IMR-90 (cell line): Measurements from ENCODE around the gene SPTBN5. TPM values are rescaled to one million over a fixed set of nuclear protein-coding genes. Genes with fewer than 3 reads are reported as not detected.

Source experiments
- ATAC-seq: fragments of 200-7000 bp; cut with Tn5 transposase; 2 replicates; pipeline ENCODE4 v1.9.1; 2020; ENCODE audit warnings: low read depth, mild to moderate bottlenecking, moderate library complexity
- BruUV-seq: library from RNA; stranded (reverse); fragments of 400-500 nt; replicated peaks from 2 replicates; lab custom pipeline; 2021; lab: Mats Ljungman, UMichigan
- CTCF ChIA-PET: fragments of 300-600 bp; formaldehyde crosslinking; extraction: SDS; loops from one replicate; lab custom pipeline; 2021; ENCODE audit warnings: antibody characterized with exemption; lab: Yijun Ruan, JAX
- POLR2A ChIA-PET: fragments of 300-600 bp; sonication (Branson Sonifier 250); formaldehyde crosslinking; loops from one replicate; lab custom pipeline; 2022; ENCODE audit warnings: antibody characterized with exemption; ENCODE audit not compliant: unreplicated experiment; lab: Charles Lee
- DNase-seq: peaks from one replicate; pipeline ENCODE4 v3.0.0; 2013
- H2AFZ ChIP-seq: replicated peaks from 2 replicates; pipeline ENCODE3; 2013; ENCODE audit warnings: low read length, mild to moderate bottlenecking; ENCODE audit not compliant: poor library complexity
- H2AK5ac ChIP-seq: 2 replicates; pipeline ENCODE4 v1.6.1; 2013; ENCODE audit warnings: low read depth, low read length, inconsistent platforms
- H2AK9ac ChIP-seq: replicated peaks from 2 replicates; pipeline ENCODE3; 2013; ENCODE audit warnings: mild to moderate bottlenecking, low read depth, low read length, moderate library complexity; ENCODE audit not compliant: poor library complexity
- H2BK120ac ChIP-seq: 2 replicates; pipeline ENCODE4 v1.6.1; 2013; ENCODE audit warnings: low read depth, low read length, inconsistent platforms
- H2BK15ac ChIP-seq: 3 replicates; pipeline ENCODE4 v1.6.1; 2013; ENCODE audit warnings: low read depth, low read length, inconsistent platforms
- H2BK20ac ChIP-seq: 2 replicates; pipeline ENCODE4 v1.6.1; 2013; ENCODE audit warnings: low read depth, mild to moderate bottlenecking, inconsistent platforms, low read length, moderate library complexity
- H2BK5ac ChIP-seq: 2 replicates; pipeline ENCODE4 v1.6.1; 2013; ENCODE audit warnings: mild to moderate bottlenecking, low read depth, low read length, inconsistent platforms; ENCODE audit not compliant: poor library complexity, severe bottlenecking
- H3K14ac ChIP-seq: replicated peaks from 2 replicates; pipeline ENCODE4 v1.6.1; 2013; ENCODE audit warnings: low read depth, low read length, inconsistent platforms
- H3K18ac ChIP-seq: 2 replicates; pipeline ENCODE4 v1.6.1; 2013; ENCODE audit warnings: low read depth, low read length, control low read depth
- H3K23ac ChIP-seq: 2 replicates; pipeline ENCODE4 v1.6.1; 2013; ENCODE audit warnings: low read depth, low read length, inconsistent platforms
- H3K27ac ChIP-seq: 2 replicates; pipeline ENCODE4 v1.5.1; 2013; ENCODE audit warnings: mild to moderate bottlenecking, control low read depth, low read length; ENCODE audit not compliant: insufficient read depth
- H3K27me3 ChIP-seq: 2 replicates; pipeline ENCODE4 v1.6.1; 2013; ENCODE audit warnings: low read length; ENCODE audit not compliant: control insufficient read depth, insufficient read depth
- H3K36me3 ChIP-seq: 2 replicates; pipeline ENCODE4 v1.6.1; 2013; ENCODE audit warnings: low read length, mixed read lengths; ENCODE audit not compliant: control insufficient read depth, insufficient read depth
- H3K4ac ChIP-seq: 2 replicates; pipeline ENCODE4 v1.6.1; 2013; ENCODE audit warnings: low read depth, low read length, inconsistent platforms
- H3K4me1 ChIP-seq: 2 replicates; pipeline ENCODE4 v1.6.1; 2013; ENCODE audit warnings: low read length, mixed read lengths; ENCODE audit not compliant: control insufficient read depth, insufficient read depth
- H3K4me2 ChIP-seq: 2 replicates; pipeline ENCODE4 v1.6.1; 2013; ENCODE audit warnings: low read depth, mild to moderate bottlenecking, control low read depth, low read length, moderate library complexity
- H3K4me3 ChIP-seq: 2 replicates; pipeline ENCODE4 v1.5.1; 2013; ENCODE audit warnings: low read depth, mild to moderate bottlenecking, control low read depth, low read length, moderate library complexity; ENCODE audit not compliant: insufficient read depth
- H3K56ac ChIP-seq: 2 replicates; pipeline ENCODE4 v1.6.1; 2013; ENCODE audit warnings: low read length, inconsistent platforms; ENCODE audit not compliant: insufficient read depth; ENCODE audit errors: extremely low read depth
- H3K79me1 ChIP-seq, 2 experiments: 2 replicates each; pipeline ENCODE4 v1.6.1; 2013; ENCODE audit warnings: low read length in 2 of 2, inconsistent platforms in 1 of 2, low read depth in 1 of 2
- H3K9ac ChIP-seq: 2 replicates; pipeline ENCODE4 v1.6.1; 2013; ENCODE audit warnings: low read depth, low read length, control low read depth
- H3K9me1 ChIP-seq: 2 replicates; pipeline ENCODE4 v1.6.1; 2013; ENCODE audit warnings: low read length, inconsistent platforms; ENCODE audit not compliant: insufficient read depth
- H3K9me3 ChIP-seq: 2 replicates; pipeline ENCODE4 v1.6.1; 2013; ENCODE audit warnings: low read length; ENCODE audit not compliant: control insufficient read depth, insufficient read depth
- H4K20me1 ChIP-seq: 2 replicates; pipeline ENCODE4 v1.6.1; 2013; ENCODE audit warnings: low read length, inconsistent platforms; ENCODE audit not compliant: insufficient read depth
- H4K5ac ChIP-seq: 2 replicates; pipeline ENCODE4 v1.6.1; 2013; ENCODE audit warnings: mild to moderate bottlenecking, low read depth, low read length, control low read depth
- H4K8ac ChIP-seq, 2 experiments: 2 replicates each; pipeline ENCODE4 v1.6.1; 2013; ENCODE audit warnings: low read depth in 2 of 2, low read length in 2 of 2, control low read depth in 1 of 2, inconsistent platforms in 1 of 2
- H4K91ac ChIP-seq: 2 replicates; pipeline ENCODE4 v1.6.1; 2013; ENCODE audit warnings: low read depth, low read length, inconsistent platforms; ENCODE audit not compliant: insufficient read depth
- BHLHE40 ChIP-seq: fragments of 150-350 bp; IDR thresholded peaks from 2 replicates; pipeline ENCODE4 v1.6.1; 2016; ENCODE audit warnings: mild to moderate bottlenecking, low read depth, low read length
- CEBPB ChIP-seq: IDR thresholded peaks from 2 replicates; pipeline ENCODE4 v1.6.1; 2012; ENCODE audit warnings: low read depth, low read length, improper control_type of control experiment
- CHD1 ChIP-seq: IDR thresholded peaks from 2 replicates; pipeline ENCODE4 v1.6.1; 2012; ENCODE audit warnings: low read depth, low read length, improper control_type of control experiment
- FOS ChIP-seq: fragments of 150-350 bp; IDR thresholded peaks from 2 replicates; pipeline ENCODE4 v1.6.1; 2016; ENCODE audit warnings: low read depth, low read length
- MAFK ChIP-seq: IDR thresholded peaks from 2 replicates; pipeline ENCODE4 v1.6.1; 2012; ENCODE audit warnings: low read depth, low read length, improper control_type of control experiment
- MAZ ChIP-seq: IDR thresholded peaks from 2 replicates; pipeline ENCODE4 v1.6.1; 2012; ENCODE audit warnings: low read depth, mild to moderate bottlenecking, low read length, improper control_type of control experiment, moderate library complexity, borderline replicate concordance
- MXI1 ChIP-seq: IDR thresholded peaks from 2 replicates; pipeline ENCODE4 v1.6.1; 2012; ENCODE audit warnings: low read depth, mild to moderate bottlenecking, low read length, moderate library complexity, borderline replicate concordance
- NFE2L2 ChIP-seq: fragments of 150-350 bp; IDR thresholded peaks from 2 replicates; pipeline ENCODE4 v1.6.1; 2016; ENCODE audit warnings: low read depth, mild to moderate bottlenecking, low read length
- POLR2A ChIP-seq: IDR thresholded peaks from 2 replicates; pipeline ENCODE4 v1.6.1; 2012; ENCODE audit warnings: mild to moderate bottlenecking, low read depth, low read length
- RAD21 ChIP-seq: IDR thresholded peaks from 2 replicates; pipeline ENCODE4 v1.6.1; 2012; ENCODE audit warnings: low read length, improper control_type of control experiment
- RCOR1 ChIP-seq: IDR thresholded peaks from 2 replicates; pipeline ENCODE4 v1.6.1; 2012; ENCODE audit warnings: mild to moderate bottlenecking, low read length, improper control_type of control experiment; ENCODE audit not compliant: insufficient replicate concordance
- RFX5 ChIP-seq: IDR thresholded peaks from 2 replicates; pipeline ENCODE4 v1.8.0; 2012; ENCODE audit warnings: low read depth, mild to moderate bottlenecking, low read length, moderate library complexity
- SMC3 ChIP-seq: fragments of 150-350 bp; IDR thresholded peaks from 2 replicates; pipeline ENCODE4 v1.6.1; 2016; ENCODE audit warnings: low read depth, mild to moderate bottlenecking, antibody characterized with exemption, low read length, moderate library complexity
- WGBS, 2 experiments: methylation state at CpG; one replicate each; pipeline versions ENCODE4 v1.1.5 to v1.1.7; 2013; ENCODE audit warnings: missing lambda C conversion rate in 2 of 2; ENCODE audit not compliant: insufficient read length in 1 of 2; ENCODE audit errors: extremely low coverage in 2 of 2; 5-methylcytosine and 5-hydroxymethylcytosine counted together
- dilution Hi-C: fragments of 300-500 bp; cut with HindIII; formaldehyde crosslinking; loops from one replicate; pipeline ENCODE4 v1.14.3; 2018; ENCODE audit warnings: low sequenced_read_pairs; ENCODE audit not compliant: unreplicated experiment
- in situ Hi-C: fragments of 300-500 bp; cut with MboI; formaldehyde crosslinking; loops from 3 replicates; pipeline ENCODE4 v1.14.3; 2019; ENCODE audit warnings: low sequenced_read_pairs, inconsistent platforms, mixed read lengths
- intact Hi-C: fragments of 100-400 bp; cut with micrococcal nuclease; formaldehyde crosslinking; loops from 2 replicates; pipeline ENCODE4 v1.10.0; 2022
- polyA plus RNA-seq, 3 experiments: library from polyadenylated mRNA; depleted of rRNA; stranded (reverse); fragments of >200 nt; gene quantifications; 2 replicates each; pipeline ENCODE4 v1.2.3, GENCODE V29; 2012; ENCODE audit warnings: low replicate concordance in 1 of 3
- total RNA-seq: library from RNA; depleted of rRNA; stranded (reverse); fragments of >200 nt; gene quantifications from 2 replicates; pipeline ENCODE4 v1.2.3, GENCODE V29; 2012
- TF ChIP-seq, protein P1 (sequence below): conservative IDR thresholded peaks from 2 replicates; pipeline ENCODE4 v1.5.1; 2012; ENCODE audit warnings: mild to moderate bottlenecking, low read depth, low read length, improper control_type of control experiment
- TF ChIP-seq, protein P2 (sequence below): fragments of 150-350 bp; IDR thresholded peaks from 2 replicates; pipeline ENCODE4 v1.6.1; 2017; ENCODE audit warnings: mild to moderate bottlenecking, antibody characterized with exemption, low read length, low read depth
- TF ChIP-seq, protein P3 (sequence below): fragments of 150-350 bp; IDR thresholded peaks from 2 replicates; pipeline ENCODE4 v1.6.1; 2016; ENCODE audit warnings: low read depth, mild to moderate bottlenecking, low read length, moderate library complexity, borderline replicate concordance

SPTBN5 gene
- total and polyA plus RNA-seq, 2 of the 4 experiments (the other 2 are of a cell fraction), result under 0.01 to 0.38 TPM

DNA sequence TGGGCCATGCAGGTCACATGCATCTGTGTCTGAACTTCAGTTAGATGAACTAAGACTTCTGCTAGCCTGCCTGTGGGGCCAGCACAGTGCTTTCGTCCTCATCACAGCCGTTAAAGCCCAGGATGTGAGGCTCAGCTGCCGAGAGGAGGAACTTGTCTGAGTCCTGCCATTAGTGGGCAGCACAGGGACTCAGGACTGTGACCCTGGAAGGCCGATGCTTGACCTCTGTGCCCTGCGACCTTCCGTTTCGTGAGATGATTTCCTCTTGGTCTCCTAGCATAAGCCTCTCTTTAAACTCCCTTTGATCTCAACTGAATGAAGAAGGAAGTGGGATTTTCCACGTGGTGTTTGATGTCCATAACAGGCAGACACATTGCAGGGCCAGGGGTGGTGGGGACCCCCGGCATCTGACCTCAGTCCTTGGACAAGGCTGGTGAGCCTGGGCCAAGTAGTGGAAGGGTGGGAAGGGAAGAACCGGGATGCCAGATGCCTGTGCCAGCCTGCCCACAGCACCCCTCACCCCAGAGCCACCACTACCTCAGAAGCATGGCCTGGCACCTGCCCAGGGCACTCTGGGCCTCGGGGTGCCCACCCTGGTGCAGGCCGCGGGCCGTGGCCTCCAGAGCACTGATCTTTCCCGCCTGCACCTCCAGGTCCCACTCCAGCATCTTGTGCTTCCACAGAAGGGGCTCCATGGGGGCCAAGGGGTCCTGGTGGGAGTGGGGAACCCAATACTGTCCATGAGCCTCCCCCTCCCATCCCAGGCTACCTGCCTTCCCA is 33.6 kb downstream of the SPTBN5 start:
- Histone ChIP-seq H3K9me1 (no peaks in the 10 kb centered on the region), H4K20me1 (no peaks in the 10 kb centered on the region), H2BK5ac (no peak overlapping the region), H3K36me3 (no peaks in the 10 kb centered on the region), H2BK15ac (no peak overlapping the region), H3K18ac (no peak overlapping the region), H3K27ac (no peak overlapping the region), H4K8ac (no peak overlapping the region), H3K4me1 (no peaks in the 10 kb centered on the region), H3K56ac (0 out of 2 replicates have a peak overlapping the region, but pooled peaks have one; percentile 6), H3K79me1 (no peaks in the 10 kb centered on the region), H3K4me3 (no peak overlapping the region), H4K91ac (no peak overlapping the region), H2AK9ac (no peak overlapping the region), H3K9me3 (no peaks in the 10 kb centered on the region), H3K14ac (no peak overlapping the region), H2AK5ac (no peak overlapping the region), H2BK20ac (no peak overlapping the region), H3K23ac (no peak overlapping the region), H4K5ac (no peak overlapping the region), H3K4ac (no peak overlapping the region), H2BK120ac (no peak overlapping the region), H3K9ac (no peak overlapping the region), H3K4me2 (no peak overlapping the region), H2AFZ (no peak overlapping the region), H3K27me3 (peaks cover 32% of the 10 kb centered on the region)
- in situ Hi-C loops (no loop called here), intact Hi-C loops (no loop called here), dilution Hi-C loops (no loop called here)
- TF ChIP-seq MAFK, result no peak
- TF ChIP-seq, protein P1, sequence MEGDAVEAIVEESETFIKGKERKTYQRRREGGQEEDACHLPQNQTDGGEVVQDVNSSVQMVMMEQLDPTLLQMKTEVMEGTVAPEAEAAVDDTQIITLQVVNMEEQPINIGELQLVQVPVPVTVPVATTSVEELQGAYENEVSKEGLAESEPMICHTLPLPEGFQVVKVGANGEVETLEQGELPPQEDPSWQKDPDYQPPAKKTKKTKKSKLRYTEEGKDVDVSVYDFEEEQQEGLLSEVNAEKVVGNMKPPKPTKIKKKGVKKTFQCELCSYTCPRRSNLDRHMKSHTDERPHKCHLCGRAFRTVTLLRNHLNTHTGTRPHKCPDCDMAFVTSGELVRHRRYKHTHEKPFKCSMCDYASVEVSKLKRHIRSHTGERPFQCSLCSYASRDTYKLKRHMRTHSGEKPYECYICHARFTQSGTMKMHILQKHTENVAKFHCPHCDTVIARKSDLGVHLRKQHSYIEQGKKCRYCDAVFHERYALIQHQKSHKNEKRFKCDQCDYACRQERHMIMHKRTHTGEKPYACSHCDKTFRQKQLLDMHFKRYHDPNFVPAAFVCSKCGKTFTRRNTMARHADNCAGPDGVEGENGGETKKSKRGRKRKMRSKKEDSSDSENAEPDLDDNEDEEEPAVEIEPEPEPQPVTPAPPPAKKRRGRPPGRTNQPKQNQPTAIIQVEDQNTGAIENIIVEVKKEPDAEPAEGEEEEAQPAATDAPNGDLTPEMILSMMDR, result no peak
- TF ChIP-seq POLR2A, result no peak
- no peak for TF ChIP-seq FOS
- TF ChIP-seq NFE2L2, result no peak
- no peak for TF ChIP-seq CEBPB
- no peak for TF ChIP-seq RCOR1
- TF ChIP-seq, protein P2, sequence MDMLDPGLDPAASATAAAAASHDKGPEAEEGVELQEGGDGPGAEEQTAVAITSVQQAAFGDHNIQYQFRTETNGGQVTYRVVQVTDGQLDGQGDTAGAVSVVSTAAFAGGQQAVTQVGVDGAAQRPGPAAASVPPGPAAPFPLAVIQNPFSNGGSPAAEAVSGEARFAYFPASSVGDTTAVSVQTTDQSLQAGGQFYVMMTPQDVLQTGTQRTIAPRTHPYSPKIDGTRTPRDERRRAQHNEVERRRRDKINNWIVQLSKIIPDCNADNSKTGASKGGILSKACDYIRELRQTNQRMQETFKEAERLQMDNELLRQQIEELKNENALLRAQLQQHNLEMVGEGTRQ, result no peak
- TF ChIP-seq, protein P3, sequence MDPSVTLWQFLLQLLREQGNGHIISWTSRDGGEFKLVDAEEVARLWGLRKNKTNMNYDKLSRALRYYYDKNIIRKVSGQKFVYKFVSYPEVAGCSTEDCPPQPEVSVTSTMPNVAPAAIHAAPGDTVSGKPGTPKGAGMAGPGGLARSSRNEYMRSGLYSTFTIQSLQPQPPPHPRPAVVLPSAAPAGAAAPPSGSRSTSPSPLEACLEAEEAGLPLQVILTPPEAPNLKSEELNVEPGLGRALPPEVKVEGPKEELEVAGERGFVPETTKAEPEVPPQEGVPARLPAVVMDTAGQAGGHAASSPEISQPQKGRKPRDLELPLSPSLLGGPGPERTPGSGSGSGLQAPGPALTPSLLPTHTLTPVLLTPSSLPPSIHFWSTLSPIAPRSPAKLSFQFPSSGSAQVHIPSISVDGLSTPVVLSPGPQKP, result no peak
- no peak for TF ChIP-seq RAD21
- no peak for TF ChIP-seq SMC3
- TF ChIP-seq BHLHE40, result no peak
- no peak for TF ChIP-seq MXI1
- no peak for TF ChIP-seq MAZ
- TF ChIP-seq CHD1, result no peak
- no peak for TF ChIP-seq RFX5
- no peak for ATAC-seq
- CTCF ChIA-PET, result no interaction called here
- 54% methylated on average over 3 of the region's 15 CpGs; no CpG with 5 or more reads in 1 of the 2 experiments for WGBS, 2 experiments
- POLR2A ChIA-PET, result no interaction called here
- DNase-seq, result no peak
- BruUV-seq, result no TSS peak
